ENCODE results near the gene SSTR3.
A peak's percentile ranks its signal among the peaks of the same experiment; 100 is the strongest.

SSTR3 gene

GRCh38 chr22:37169947-37170688 lies 42.2 kb downstream of the SSTR3 start:
- H3K4me3 ChIP-seq (ENCODE audit: low read depth, low read length), result no peak overlapping the region
- no peak for TF ChIP-seq CTCF (IDR thresholded peaks at IDR 0.05; ENCODE audit: borderline replicate concordance, insufficient read depth, low read depth, low read length)

DNA sequence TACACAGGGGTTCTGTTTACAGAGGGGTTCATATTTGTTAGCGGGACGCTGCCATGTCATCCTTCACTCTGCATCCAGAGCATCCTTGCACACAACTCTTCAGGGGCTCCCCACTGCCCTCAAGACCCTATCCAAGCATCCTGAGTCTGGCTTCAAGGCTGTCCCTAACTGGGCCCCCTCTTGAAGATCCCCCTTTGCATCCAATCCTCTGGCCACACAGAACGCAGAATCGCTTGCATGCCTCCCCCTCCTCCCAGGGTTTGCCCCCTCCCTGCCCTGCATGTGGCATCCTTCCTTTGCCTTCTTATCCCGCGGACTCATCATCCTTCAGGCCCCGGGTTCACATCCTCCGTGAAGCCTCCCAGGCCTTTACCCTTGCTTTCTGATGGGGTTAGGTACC lies 42.9 kb downstream of the SSTR3 start:
- no peak for TF ChIP-seq CTCF (IDR thresholded peaks at IDR 0.05; ENCODE audit: borderline replicate concordance, insufficient read depth, low read depth, low read length)
- no peak overlapping the region for H3K4me3 ChIP-seq (ENCODE audit: low read depth, low read length)

GRCh38 chr22:37167981-37168647 lies 44.2 kb downstream of the SSTR3 start:
- no peak for TF ChIP-seq CTCF (IDR thresholded peaks at IDR 0.05; ENCODE audit: borderline replicate concordance, insufficient read depth, low read depth, low read length)
- no peak overlapping the region for H3K4me3 ChIP-seq (ENCODE audit: low read depth, low read length)

GRCh38 chr22:37167176-37167980 lies 44.9 kb downstream of the SSTR3 start:
- no peak for TF ChIP-seq CTCF (IDR thresholded peaks at IDR 0.05; ENCODE audit: borderline replicate concordance, insufficient read depth, low read depth, low read length)
- H3K4me3 ChIP-seq (ENCODE audit: low read depth, low read length), result peak overlapping the region; percentile 12

DNA sequence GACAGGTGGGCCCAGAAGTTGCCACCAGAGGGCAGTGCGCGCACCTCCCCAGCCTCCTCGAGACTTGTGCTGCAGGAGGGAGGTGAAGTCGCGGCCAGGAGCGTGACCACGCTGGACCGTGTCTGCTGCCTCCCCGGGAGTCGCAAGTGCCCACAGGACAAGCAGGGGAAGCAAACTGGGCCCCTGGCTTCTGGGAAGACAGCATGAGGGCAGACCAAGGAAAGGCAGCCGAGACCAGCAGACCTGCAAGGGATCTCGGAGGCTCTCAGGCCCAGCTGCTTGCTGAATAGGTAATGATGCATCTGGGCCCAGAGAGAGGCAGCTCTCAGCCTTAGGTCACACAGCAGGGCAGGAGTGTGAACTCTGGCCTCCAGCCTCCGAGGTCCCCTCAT lies 45.6 kb downstream of the SSTR3 start:
- H3K4me3 ChIP-seq (ENCODE audit: low read depth, low read length), result peak overlapping the region; percentile 12
- TF ChIP-seq CTCF (IDR thresholded peaks at IDR 0.05; ENCODE audit: borderline replicate concordance, insufficient read depth, low read depth, low read length), result peak; percentile 93

DNA sequence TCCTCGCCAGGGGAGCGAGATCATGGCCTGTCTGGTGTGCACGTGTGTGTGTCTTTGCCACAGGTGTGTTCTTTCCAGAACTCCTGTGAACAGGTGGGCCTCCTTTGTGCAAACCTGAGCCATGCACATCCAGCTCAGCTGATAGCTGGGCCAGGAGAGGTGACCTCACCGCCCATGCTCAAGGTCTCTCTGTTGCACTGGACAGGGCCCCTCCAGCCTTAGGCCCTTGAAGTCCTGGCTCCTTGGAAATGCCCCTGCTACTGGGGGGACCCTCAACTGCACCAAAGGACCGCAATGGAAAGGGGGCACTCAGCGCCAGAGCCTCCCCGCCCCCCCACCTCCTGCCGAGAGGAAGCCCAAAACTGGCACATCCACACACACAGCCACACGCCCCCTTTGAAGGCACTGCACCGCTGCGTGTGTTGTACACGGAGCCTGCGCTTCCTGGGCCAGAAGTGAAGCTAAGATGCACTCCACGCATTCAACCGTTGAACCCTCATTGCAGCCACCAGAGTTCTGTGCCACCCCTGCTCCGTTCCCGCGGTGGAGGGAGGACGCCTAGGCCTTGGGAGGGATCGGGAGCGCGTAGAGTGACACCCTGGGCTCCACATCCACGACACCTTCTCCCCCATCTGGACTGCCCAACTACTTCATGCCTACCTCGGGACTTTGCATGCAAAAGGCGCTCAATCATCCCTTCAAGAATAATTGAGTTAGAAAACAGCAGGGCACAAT lies 46.2 kb downstream of the SSTR3 start:
- TF ChIP-seq CTCF (IDR thresholded peaks at IDR 0.05; ENCODE audit: borderline replicate concordance, insufficient read depth, low read depth, low read length), result no peak

More for the DNA sequence above, 46.2 kb downstream of the SSTR3 start:
- H3K4me3 ChIP-seq (ENCODE audit: low read depth, low read length), result no peak overlapping the region
